Brain microvascular endothelial cell (primary cell): ENCODE results near the gene KCNMA1.

Source experiments
- DNase-seq: peaks from one replicate; pipeline ENCODE4 v3.0.0-alpha.2; 2020
- H3K27ac ChIP-seq: fragments of 250-450 bp; sonication (Bioruptor Pico); 2 replicates; pipeline ENCODE4 v1.5.1; 2020; ENCODE audit warnings: mild to moderate bottlenecking, moderate library complexity
- H3K27me3 ChIP-seq: fragments of 250-450 bp; sonication (Bioruptor Pico); replicated peaks from 2 replicates; pipeline ENCODE4 v1.5.1; 2020; ENCODE audit warnings: mild to moderate bottlenecking
- H3K36me3 ChIP-seq: fragments of 250-450 bp; sonication (Bioruptor Pico); replicated peaks from 2 replicates; pipeline ENCODE4 v1.5.1; 2020; ENCODE audit warnings: mild to moderate bottlenecking
- H3K4me3 ChIP-seq: 2 replicates; pipeline ENCODE4 v1.5.1; 2011; ENCODE audit warnings: low read depth, mild to moderate bottlenecking, control low read depth, low read length, moderate library complexity
- CTCF ChIP-seq: IDR thresholded peaks from 2 replicates; pipeline ENCODE4 v1.5.1; 2011; ENCODE audit warnings: low read depth, mild to moderate bottlenecking, moderate library complexity, low read length, control low read depth, inconsistent platforms; ENCODE audit errors: missing control alignments
- in situ Hi-C: cut with HindIII; loops from 2 replicates; pipeline ENCODE4 v1.10.0; 2017; ENCODE audit warnings: low sequenced_read_pairs, low pct_ligation_motif_present

Gene KCNMA1

GRCh38 chr10:76946270-76946669 lies 691.3 kb downstream of the KCNMA1 start:
- no peak overlapping the region for H3K4me3 ChIP-seq
- no peaks in the 10 kb centered on the region for H3K36me3 ChIP-seq
- no peak overlapping the region for H3K27ac ChIP-seq
- H3K27me3 ChIP-seq: no peaks in the 10 kb centered on the region
- no peak for TF ChIP-seq CTCF
- peak; percentile 51 for DNase-seq
- in situ Hi-C loops: no loop called here

- in situ Hi-C loops: no loop called here
- no peak for DNase-seq
- Histone ChIP-seq H3K36me3 (no peaks in the 10 kb centered on the region), H3K27ac (no peak overlapping the region), H3K4me3 (no peak overlapping the region), H3K27me3 (no peaks in the 10 kb centered on the region)
- TF ChIP-seq CTCF: no peak
These were observed 692.4 kb downstream of the KCNMA1 start for GRCh38 chr10:76945166-76945565.

- Histone ChIP-seq H3K36me3 (no peaks in the 10 kb centered on the region), H3K4me3 (no peak overlapping the region), H3K27me3 (no peaks in the 10 kb centered on the region), H3K27ac (no peak overlapping the region)
- TF ChIP-seq CTCF: no peak
- in situ Hi-C loops: no loop called here
- no peak for DNase-seq
These were observed 693.0 kb downstream of the KCNMA1 start for GRCh38 chr10:76944640-76945039.

- Histone ChIP-seq H3K36me3 (no peaks in the 10 kb centered on the region), H3K27ac (no peak overlapping the region), H3K27me3 (no peaks in the 10 kb centered on the region), H3K4me3 (no peak overlapping the region)
- no peak for DNase-seq
- in situ Hi-C loops: no loop called here
- TF ChIP-seq CTCF: no peak
These were observed 694.8 kb downstream of the KCNMA1 start for GRCh38 chr10:76942628-76943416.

GRCh38 chr10:76939933-76940468 lies 697.6 kb downstream of the KCNMA1 start:
- Histone ChIP-seq H3K27me3 (no peaks in the 10 kb centered on the region), H3K27ac (no peak overlapping the region), H3K4me3 (no peak overlapping the region), H3K36me3 (no peaks in the 10 kb centered on the region)
- TF ChIP-seq CTCF: no peak
- DNase-seq: no peak
- in situ Hi-C loops: no loop called here

- in situ Hi-C loops: no loop called here
These were observed 700.4 kb downstream of the KCNMA1 start for GRCh38 chr10:76937181-76937600.

More at GRCh38 chr10:76937181-76937600, 700.4 kb downstream of the KCNMA1 start:
- no peak overlapping the region for H3K27ac ChIP-seq
- no peaks in the 10 kb centered on the region for H3K27me3 ChIP-seq
- TF ChIP-seq CTCF: no peak
- no peaks in the 10 kb centered on the region for H3K36me3 ChIP-seq
- no peak for DNase-seq
- no peak overlapping the region for H3K4me3 ChIP-seq
